Tibial artery (tissue), 4 donors: ENCODE results near the gene HAPLN2.

ENCODE experiments used
- DNase-seq, 2 donors: peaks; one replicate each; pipeline ENCODE4 v3.0.0-alpha.2; 2019
- H3K27ac ChIP-seq, 2 donors: fragments of 200-600 bp; sonication (generic) in 1 of 2; 1 replicate in 1 of 2; 2 replicates in 1 of 2; pipeline ENCODE4 v1.5.1; 2018 to 2019; ENCODE audit warnings: mild to moderate bottlenecking in 1 of 2
- H3K27me3 ChIP-seq, 2 donors: fragments of 200-600 bp; sonication (generic) in 1 of 2; one replicate each; pipeline versions ENCODE4 v1.5.1 to v1.6.0; 2016 to 2019
- H3K36me3 ChIP-seq, 3 donors: fragments of 200-600 bp; sonication (generic) in 2 of 3; one replicate each; pipeline ENCODE4 v1.5.1; 2016 to 2019; ENCODE audit warnings: mild to moderate bottlenecking in 2 of 3
- H3K4me1 ChIP-seq, 4 donors: fragments of 200-600 bp; sonication (generic) in 2 of 4; 1 replicate in 3 of 4; 2 replicates in 1 of 4; pipeline ENCODE4 v1.5.1; 2016 to 2019
- H3K4me3 ChIP-seq, 2 donors: fragments of 200-600 bp; sonication (generic) in 1 of 2; 1 replicate in 1 of 2; 2 replicates in 1 of 2; pipeline ENCODE4 v1.5.1; 2018 to 2019; ENCODE audit warnings: mild to moderate bottlenecking in 2 of 2
- H3K9me3 ChIP-seq, 3 donors: fragments of 200-600 bp; sonication (generic) in 1 of 3; one replicate each; pipeline ENCODE4 v1.5.1; 2016 to 2019
- intact Hi-C: fragments of 100-400 bp; cut with DNase I; formaldehyde crosslinking; loops from one replicate; pipeline ENCODE4 v1.15.0; 2023; ENCODE audit warnings: low total_unique reads
- TF ChIP-seq, protein P1 (sequence below), 2 experiments: fragments of 200-600 bp in 1 of 2; fragments of 450-650 bp in 1 of 2; IDR thresholded peaks; one replicate each; pipeline ENCODE4 v1.5.1; 2017 to 2019; ENCODE audit warnings: antibody characterized with exemption in 2 of 2, mild to moderate bottlenecking in 1 of 2, moderate library complexity in 1 of 2

The HAPLN2 gene

DNA sequence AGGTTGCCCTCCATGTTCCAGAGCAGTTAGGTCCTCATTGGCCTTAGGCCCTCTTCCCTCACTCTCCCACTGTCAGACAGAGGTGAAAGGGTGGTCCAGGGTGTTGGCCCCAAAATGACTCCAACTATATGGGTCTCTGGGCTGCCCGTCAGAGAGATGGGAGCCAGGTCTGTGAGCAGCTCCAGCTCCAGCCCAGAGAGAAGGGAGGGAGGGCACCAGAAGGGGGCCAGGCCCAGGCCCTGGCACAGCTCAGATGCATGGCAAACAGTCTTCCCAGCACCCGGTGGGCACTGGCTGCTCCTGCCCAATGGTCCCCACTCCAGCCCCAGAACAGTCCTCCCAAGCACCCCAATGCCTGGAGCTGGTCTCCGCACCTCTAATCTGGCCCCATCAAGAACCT is 24.9 kb downstream of the HAPLN2 start:
- Histone ChIP-seq H3K9me3 (no peaks in the 10 kb centered on the region), H3K36me3 (no peaks in the 10 kb centered on the region), H3K27me3 (peaks cover 3 to 97% of the 10 kb centered on the region in 2 donors), H3K27ac (no peak overlapping the region), H3K4me1 (peaks cover 0 to 20% (median 13%) of the 10 kb centered on the region in 4 donors), H3K4me3 (no peak overlapping the region)
- TF ChIP-seq, protein P1, sequence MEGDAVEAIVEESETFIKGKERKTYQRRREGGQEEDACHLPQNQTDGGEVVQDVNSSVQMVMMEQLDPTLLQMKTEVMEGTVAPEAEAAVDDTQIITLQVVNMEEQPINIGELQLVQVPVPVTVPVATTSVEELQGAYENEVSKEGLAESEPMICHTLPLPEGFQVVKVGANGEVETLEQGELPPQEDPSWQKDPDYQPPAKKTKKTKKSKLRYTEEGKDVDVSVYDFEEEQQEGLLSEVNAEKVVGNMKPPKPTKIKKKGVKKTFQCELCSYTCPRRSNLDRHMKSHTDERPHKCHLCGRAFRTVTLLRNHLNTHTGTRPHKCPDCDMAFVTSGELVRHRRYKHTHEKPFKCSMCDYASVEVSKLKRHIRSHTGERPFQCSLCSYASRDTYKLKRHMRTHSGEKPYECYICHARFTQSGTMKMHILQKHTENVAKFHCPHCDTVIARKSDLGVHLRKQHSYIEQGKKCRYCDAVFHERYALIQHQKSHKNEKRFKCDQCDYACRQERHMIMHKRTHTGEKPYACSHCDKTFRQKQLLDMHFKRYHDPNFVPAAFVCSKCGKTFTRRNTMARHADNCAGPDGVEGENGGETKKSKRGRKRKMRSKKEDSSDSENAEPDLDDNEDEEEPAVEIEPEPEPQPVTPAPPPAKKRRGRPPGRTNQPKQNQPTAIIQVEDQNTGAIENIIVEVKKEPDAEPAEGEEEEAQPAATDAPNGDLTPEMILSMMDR (IDR thresholded peaks at IDR 0.05), result no peak
- no peak for DNase-seq
- intact Hi-C loops, result no loop called here

DNA sequence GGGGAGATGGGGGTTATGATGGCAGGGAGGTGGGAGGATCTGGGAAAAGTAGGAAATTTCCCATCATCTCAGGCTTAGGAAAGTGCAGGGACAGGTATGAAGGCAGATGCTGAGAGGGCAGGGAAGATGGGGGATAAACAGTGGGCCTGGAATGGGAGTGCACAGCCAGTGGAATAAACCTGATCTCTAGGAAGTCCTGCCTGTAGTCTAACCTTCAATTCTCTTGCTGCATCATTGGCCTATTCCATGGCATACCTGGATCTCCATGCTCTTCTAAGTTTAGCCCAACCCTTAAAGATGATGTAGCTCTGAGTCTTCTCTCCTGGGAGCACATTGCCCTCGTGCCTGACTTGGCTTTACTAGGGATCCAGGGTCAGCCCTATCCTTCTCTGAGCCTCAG is 25.4 kb downstream of the HAPLN2 start:
- no peaks in the 10 kb centered on the region for H3K36me3 ChIP-seq
- H3K4me3 ChIP-seq, result no peak overlapping the region
- intact Hi-C loops, result no loop called here
- peaks cover 0 to 20% (median 13%) of the 10 kb centered on the region in 4 donors for H3K4me1 ChIP-seq
- H3K9me3 ChIP-seq, result no peaks in the 10 kb centered on the region
- no peak overlapping the region for H3K27ac ChIP-seq
- H3K27me3 ChIP-seq, result peaks cover 3 to 94% of the 10 kb centered on the region in 2 donors
- DNase-seq, result no peak
- TF ChIP-seq, protein P1 (IDR thresholded peaks at IDR 0.05), result no peak

GRCh38 chr1:156645056-156645455 is 25.8 kb downstream of the HAPLN2 start:
- TF ChIP-seq, protein P1 (IDR thresholded peaks at IDR 0.05), result no peak
- H3K27me3 ChIP-seq, result peaks cover 3 to 94% of the 10 kb centered on the region in 2 donors
- peaks cover 0 to 20% (median 13%) of the 10 kb centered on the region in 4 donors for H3K4me1 ChIP-seq
- DNase-seq, result no peak
- no peaks in the 10 kb centered on the region for H3K9me3 ChIP-seq
- no peak overlapping the region for H3K4me3 ChIP-seq
- H3K36me3 ChIP-seq, result no peaks in the 10 kb centered on the region
- no peak overlapping the region for H3K27ac ChIP-seq
- intact Hi-C loops, result no loop called here

GRCh38 chr1:156645666-156646065 is 26.5 kb downstream of the HAPLN2 start:
- no peak overlapping the region for H3K27ac ChIP-seq
- H3K4me1 ChIP-seq, result peaks cover 0 to 19% (median 13%) of the 10 kb centered on the region in 4 donors
- no peak overlapping the region for H3K4me3 ChIP-seq
- no peaks in the 10 kb centered on the region for H3K9me3 ChIP-seq
- TF ChIP-seq, protein P1 (IDR thresholded peaks at IDR 0.05), result no peak
- intact Hi-C loops, result no loop called here
- DNase-seq, result no peak
- no peaks in the 10 kb centered on the region for H3K36me3 ChIP-seq
- H3K27me3 ChIP-seq, result peaks cover 3 to 95% of the 10 kb centered on the region in 2 donors

GRCh38 chr1:156646738-156647211 is 27.6 kb downstream of the HAPLN2 start:
- Histone ChIP-seq H3K4me1 (peaks cover 0 to 8% (median 7%) of the 10 kb centered on the region in 4 donors), H3K27ac (no peak overlapping the region), H3K9me3 (no peaks in the 10 kb centered on the region), H3K4me3 (no peak overlapping the region), H3K27me3 (peaks cover 1 to 95% of the 10 kb centered on the region in 2 donors), H3K36me3 (no peaks in the 10 kb centered on the region)
- DNase-seq, result no peak
- TF ChIP-seq, protein P1 (IDR thresholded peaks at IDR 0.05), result no peak
- intact Hi-C loops, result no loop called here

DNA sequence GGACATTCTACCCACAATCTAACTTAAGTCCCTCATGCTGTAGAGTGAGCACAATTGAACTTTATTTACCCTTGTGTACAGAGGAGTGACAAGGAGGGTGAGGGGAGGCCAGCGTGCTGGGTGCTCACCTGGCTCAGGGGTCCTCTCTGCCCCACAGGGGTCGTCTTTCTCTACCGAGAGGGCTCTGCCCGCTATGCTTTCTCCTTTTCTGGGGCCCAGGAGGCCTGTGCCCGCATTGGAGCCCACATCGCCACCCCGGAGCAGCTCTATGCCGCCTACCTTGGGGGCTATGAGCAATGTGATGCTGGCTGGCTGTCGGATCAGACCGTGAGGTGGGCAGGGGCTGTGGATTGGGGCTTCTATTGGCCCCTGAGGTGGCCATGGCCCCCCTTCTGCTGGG is 28.1 kb downstream of the HAPLN2 start:
- no peaks in the 10 kb centered on the region for H3K9me3 ChIP-seq
- no peak for DNase-seq
- peaks cover 0 to 95% of the 10 kb centered on the region in 2 donors for H3K27me3 ChIP-seq
- H3K4me3 ChIP-seq, result no peak overlapping the region
- no peak overlapping the region for H3K27ac ChIP-seq
- intact Hi-C loops, result no loop called here
- H3K4me1 ChIP-seq, result peaks cover 0 to 3% (median 1%) of the 10 kb centered on the region in 4 donors
- no peaks in the 10 kb centered on the region for H3K36me3 ChIP-seq
- TF ChIP-seq, protein P1 (IDR thresholded peaks at IDR 0.05), result no peak
